ENCODE results near the gene INO80B. TPM values are rescaled to one million over a fixed set of nuclear protein-coding genes. Genes with fewer than 3 reads are reported as not detected.
"Not testable (repeated sequence)": the region's sequence is repeated elsewhere in the genome, so short reads cannot be mapped to it uniquely, and the experiment has no call there.

The INO80B gene
- total and polyA plus RNA-seq, 8 donors = 23.8 to 44.5 (median 34.3) TPM

DNA sequence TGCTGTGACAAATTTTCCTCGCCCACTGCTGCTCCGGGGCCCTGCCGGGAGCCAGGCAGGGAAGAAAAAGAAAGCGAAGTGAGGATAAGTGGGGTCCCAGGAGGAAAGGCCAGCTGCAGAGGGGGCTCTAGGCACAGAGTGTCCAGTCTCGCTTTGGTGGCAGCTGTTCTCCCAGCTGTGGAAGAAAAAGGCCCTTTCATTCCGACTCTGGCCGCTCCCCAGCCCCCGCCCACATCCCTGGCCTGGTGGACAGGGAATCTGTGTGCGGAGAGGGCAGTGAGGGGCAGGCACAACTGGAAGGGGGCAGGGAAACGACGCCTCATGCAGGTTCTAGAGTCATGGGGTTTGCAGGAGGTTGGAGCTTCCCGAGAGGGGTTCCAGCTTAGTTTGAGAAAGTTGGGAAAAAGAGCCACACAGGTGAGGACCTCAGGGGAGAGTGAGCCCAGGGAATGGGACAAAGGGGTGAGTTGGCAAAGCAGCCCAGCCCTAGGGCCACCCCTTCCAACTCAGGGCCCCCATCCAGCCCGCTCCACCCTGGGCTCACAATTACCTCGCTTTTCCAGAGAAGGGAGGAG is 15.0 kb upstream of the INO80B start:
- intact Hi-C loops (cut with DNase I) = no loop called here
- peak; percentile 5 for ATAC-seq
- peak in 3 of 4 donors; percentile 67 to 85 (median 79) for DNase-seq

DNA sequence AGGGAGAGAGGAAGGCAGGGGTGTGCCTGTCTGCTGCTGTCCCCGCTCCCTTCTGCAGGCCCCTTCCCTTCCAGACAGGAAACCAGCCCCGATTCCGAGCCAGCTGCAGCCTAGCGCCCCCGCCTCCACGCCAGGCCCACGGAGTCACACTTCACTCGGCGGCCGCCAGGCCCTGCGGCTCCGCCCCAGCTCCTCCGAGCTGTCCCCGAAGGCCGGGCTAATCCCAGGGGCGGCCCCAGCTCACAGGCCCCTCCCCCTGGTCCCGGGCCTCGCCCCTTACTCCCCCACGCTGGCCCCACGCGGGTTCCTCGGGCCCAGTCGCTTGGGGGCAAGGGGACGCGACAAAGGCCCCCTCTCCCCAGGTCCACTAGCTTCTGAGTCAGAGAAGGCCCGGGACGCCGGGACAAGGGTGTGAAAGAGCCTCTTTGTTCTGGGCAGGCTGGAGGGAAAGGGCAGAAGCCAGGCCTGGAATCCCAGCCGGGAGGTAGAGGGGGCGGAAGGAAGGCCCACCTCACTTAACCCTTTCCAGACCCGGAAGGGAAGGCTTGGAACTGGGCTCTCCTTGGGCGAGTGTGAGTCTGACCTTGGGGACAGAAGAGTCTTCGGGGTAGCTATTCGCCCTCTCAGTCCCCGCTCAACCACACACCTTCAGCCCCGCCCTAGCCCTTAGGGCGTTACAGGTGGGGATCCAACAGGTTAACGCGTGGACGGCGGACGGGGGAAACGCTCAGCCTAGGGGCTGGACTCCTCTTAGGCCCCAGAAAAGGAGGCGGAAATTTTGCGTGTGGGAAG is 14.3 kb upstream of the INO80B start:
- Histone ChIP-seq H3K4me3 (peak overlapping the region; percentile 47 to 50), H3K36me3 (no peaks in the 10 kb centered on the region), H3K4me1 (peaks cover 5 to 40% of the 10 kb centered on the region in 2 donors), H3K9me3 (no peaks in the 10 kb centered on the region), H3K27me3 (peaks cover 5 to 61% of the 10 kb centered on the region in 2 donors), H3K27ac (peak overlapping the region; percentile 77 to 81)
- TF ChIP-seq, protein P1, sequence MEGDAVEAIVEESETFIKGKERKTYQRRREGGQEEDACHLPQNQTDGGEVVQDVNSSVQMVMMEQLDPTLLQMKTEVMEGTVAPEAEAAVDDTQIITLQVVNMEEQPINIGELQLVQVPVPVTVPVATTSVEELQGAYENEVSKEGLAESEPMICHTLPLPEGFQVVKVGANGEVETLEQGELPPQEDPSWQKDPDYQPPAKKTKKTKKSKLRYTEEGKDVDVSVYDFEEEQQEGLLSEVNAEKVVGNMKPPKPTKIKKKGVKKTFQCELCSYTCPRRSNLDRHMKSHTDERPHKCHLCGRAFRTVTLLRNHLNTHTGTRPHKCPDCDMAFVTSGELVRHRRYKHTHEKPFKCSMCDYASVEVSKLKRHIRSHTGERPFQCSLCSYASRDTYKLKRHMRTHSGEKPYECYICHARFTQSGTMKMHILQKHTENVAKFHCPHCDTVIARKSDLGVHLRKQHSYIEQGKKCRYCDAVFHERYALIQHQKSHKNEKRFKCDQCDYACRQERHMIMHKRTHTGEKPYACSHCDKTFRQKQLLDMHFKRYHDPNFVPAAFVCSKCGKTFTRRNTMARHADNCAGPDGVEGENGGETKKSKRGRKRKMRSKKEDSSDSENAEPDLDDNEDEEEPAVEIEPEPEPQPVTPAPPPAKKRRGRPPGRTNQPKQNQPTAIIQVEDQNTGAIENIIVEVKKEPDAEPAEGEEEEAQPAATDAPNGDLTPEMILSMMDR (IDR thresholded peaks at IDR 0.05) = peak in 1 of 2 donors; percentile 57
- intact Hi-C loops (cut with DNase I) = no loop called here
- ATAC-seq (peak; percentile 92), DNase-seq (peak; percentile 87 to 97 (median 92))

More for the DNA sequence above, 15.0 kb upstream of the INO80B start:
- peak overlapping the region; percentile 47 to 50 for H3K4me3 ChIP-seq
- peaks cover 5 to 40% of the 10 kb centered on the region in 2 donors for H3K4me1 ChIP-seq
- H3K9me3 ChIP-seq = no peaks in the 10 kb centered on the region
- peaks cover 5 to 61% of the 10 kb centered on the region in 2 donors for H3K27me3 ChIP-seq
- no peaks in the 10 kb centered on the region for H3K36me3 ChIP-seq
- H3K27ac ChIP-seq = peak overlapping the region; percentile 77 to 81
- TF ChIP-seq, protein P1 (IDR thresholded peaks at IDR 0.05) = no peak

DNA sequence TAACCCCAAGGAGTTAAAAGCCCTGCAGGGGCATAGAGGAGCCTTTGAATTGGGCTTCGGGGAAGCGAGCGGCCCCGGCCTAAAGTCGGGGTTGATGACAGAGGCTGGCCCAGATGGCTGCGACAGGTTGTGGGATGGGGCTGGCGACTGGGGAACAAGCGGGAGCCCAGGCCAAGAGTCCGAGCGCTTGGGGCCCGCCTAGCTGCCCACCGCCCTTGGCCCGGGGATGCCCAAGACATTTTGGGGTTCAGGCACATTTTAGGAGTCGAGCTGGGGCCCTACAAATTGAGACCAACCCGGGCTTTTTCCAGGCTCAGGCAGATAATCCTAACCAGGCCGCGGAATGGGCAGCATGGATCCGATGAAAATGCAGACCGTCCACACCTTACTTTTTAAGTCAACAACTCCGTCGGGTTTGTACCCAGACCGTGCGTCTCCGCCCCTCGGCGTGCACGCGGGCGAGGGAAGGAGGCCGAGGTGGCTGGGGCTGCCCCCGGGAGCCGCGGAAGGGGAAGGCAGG is 13.7 kb upstream of the INO80B start:
- peak; percentile 31 for ATAC-seq
- Histone ChIP-seq H3K4me1 (peaks cover 5 to 40% of the 10 kb centered on the region in 2 donors), H3K9me3 (no peaks in the 10 kb centered on the region), H3K27me3 (peaks cover 5 to 61% of the 10 kb centered on the region in 2 donors), H3K4me3 (peak overlapping the region; percentile 47 to 50), H3K27ac (peak overlapping the region; percentile 77 to 81), H3K36me3 (no peaks in the 10 kb centered on the region)
- TF ChIP-seq, protein P1 (IDR thresholded peaks at IDR 0.05) = no peak
- peak in 2 of 4 donors; percentile 16 to 75 for DNase-seq
- intact Hi-C loops (cut with DNase I) = no loop called here

DNA sequence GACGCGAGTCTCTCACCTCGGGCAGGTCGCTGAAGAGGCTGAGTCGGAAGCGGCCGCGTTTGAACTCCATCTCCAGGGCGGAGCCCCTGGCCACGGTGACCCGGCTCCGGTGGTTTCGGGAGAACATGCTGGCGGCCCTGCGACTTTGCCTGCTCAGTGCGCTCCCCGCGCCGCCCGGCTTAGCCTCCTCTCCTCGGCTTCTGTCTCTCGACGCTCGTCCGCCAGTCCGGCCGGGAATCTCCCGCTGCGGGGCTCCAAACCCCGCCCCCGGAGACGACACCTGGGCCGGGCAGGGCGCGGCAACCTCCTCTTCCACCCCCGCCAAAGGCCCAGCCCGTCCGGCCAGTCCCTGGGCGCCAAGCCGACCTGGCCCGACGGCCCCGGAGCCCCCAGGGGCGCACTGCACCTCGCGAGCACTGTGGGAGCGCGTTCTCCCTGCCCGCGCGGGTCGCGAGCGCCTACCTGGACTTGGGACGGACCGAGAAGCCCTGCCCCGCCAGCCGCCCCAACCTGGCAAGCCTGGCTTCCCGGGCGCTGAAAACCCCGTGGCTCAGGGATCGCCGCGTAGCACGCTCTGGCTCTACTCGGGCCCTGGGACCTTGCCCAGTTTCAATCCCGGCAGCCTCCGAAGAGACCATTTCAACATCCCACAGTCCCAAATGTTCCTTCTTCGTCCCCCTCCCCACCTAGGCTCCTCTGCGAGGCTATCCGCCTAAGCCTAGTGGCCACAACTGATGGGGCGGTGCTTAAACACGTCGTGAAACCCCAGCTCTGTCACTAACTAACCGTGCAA is 13.0 kb upstream of the INO80B start, which contains the start of gene RTKN:
Gene RTKN, minus strand, starts transcription at position 248 of the 793 bp plus-strand sequence. Its CDS starts 121 bp downstream, at position 127.
- Histone ChIP-seq H3K27ac (peak within 1 kb of the TSS; percentile 77 to 81), H3K36me3 (no peaks in the 10 kb centered on the region), H3K4me3 (peak within 1 kb of the TSS; percentile 47 to 50), H3K4me1 (peaks cover 5 to 39% of the 10 kb centered on the region in 2 donors), H3K27me3 (peaks cover 5 to 61% of the 10 kb centered on the region in 2 donors), H3K9me3 (no peaks in the 10 kb centered on the region)
- intact Hi-C loops (cut with DNase I) = no loop called here
- TF ChIP-seq, protein P1 (IDR thresholded peaks at IDR 0.05) = no peak
- ATAC-seq = peak; percentile 78
- DNase-seq = peak; percentile 28 to 90 (median 62)

DNA sequence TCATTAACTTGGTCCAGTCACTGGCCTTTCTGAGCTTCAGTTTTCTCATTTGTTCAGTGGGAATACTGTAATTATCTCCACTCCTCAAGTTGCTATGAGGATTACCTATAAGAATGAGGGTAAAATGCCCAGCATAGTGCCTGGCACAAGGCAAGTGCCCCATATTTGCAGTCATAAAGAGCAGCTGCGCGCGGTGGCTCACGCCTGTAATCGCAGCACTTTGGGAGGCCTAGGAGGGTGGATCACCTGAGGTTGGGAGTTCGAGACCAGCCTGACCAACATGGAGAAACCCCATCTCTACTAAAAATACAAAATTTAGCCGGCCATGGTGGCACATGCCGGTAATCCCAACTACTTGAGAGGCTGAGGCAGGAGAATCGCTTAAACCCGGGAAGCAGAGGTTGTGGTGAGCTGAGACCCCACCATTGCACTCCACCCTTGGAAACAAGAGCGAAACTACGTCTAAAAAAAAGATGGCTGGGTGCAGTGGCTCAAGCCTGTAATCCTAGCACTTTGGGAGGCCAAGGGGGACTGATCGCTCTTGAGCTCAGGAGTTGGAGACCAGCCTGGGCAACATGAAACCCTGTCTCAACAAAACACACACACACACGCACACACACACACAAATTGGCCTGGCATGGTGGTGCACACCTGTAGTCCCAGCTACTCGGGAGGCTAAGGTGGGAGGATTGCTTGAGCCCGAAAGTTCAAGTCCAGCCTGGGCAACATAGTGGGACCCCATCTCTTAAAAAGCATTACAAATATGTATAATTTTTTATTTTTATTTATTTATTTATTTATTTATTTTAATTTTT is 12.2 kb upstream of the INO80B start:
- H3K36me3 ChIP-seq; DNase-seq; ATAC-seq; H3K9me3 ChIP-seq; intact Hi-C loops (cut with DNase I): not testable (repeated sequence)
- Histone ChIP-seq H3K4me3 (peak overlapping the region in 1 of 2 donors; percentile 50), H3K27ac (peak overlapping the region; percentile 77 to 81), H3K27me3 (peaks cover 5 to 61% of the 10 kb centered on the region in 2 donors), H3K4me1 (peaks cover 5 to 37% of the 10 kb centered on the region in 2 donors)
